ENCODE results near the gene KCNJ4.

KCNJ4 gene

GRCh38 chr22:38440747-38441350 lies 14.2 kb downstream of the KCNJ4 start:
- Histone ChIP-seq H3K4me1 (ENCODE audit: insufficient read depth, low read length, poor library complexity, severe bottlenecking) (no peaks in the 10 kb centered on the region), H3K4me2 (ENCODE audit: low read depth, low read length, poor library complexity, severe bottlenecking) (no peak overlapping the region), H4K20me1 (ENCODE audit: insufficient read depth, low read length, poor library complexity, severe bottlenecking) (no peaks in the 10 kb centered on the region), H3K9me2 (replicated peaks; ENCODE audit: low read depth, low read length) (no peaks in the 10 kb centered on the region), H2AFZ (ENCODE audit: low read length) (no peak overlapping the region), H3K79me2 (ENCODE audit: insufficient read depth, low read length) (no peaks in the 10 kb centered on the region), H3K9me3 (ENCODE audit: insufficient read depth, low read depth, low read length) (no peaks in the 10 kb centered on the region), H3K4me3 (ENCODE audit: low read length, poor library complexity, severe bottlenecking) (no peak overlapping the region), H3K36me3 (ENCODE audit: insufficient read depth, low read length) (no peaks in the 10 kb centered on the region), H3K9ac (ENCODE audit: low read depth, low read length, poor library complexity, severe bottlenecking) (no peak overlapping the region), H3K27me3 (ENCODE audit: insufficient read depth, low read length, poor library complexity, severe bottlenecking) (no peaks in the 10 kb centered on the region), H3F3A (ENCODE audit: low read depth) (no peaks in the 10 kb centered on the region)
- TF ChIP-seq CTCF (conservative IDR thresholded peaks at IDR 0.05; ENCODE audit: low read length) (no peak), EZH2phosphoT487 (IDR thresholded peaks at IDR 0.05; ENCODE audit: borderline replicate concordance) (no peak)

- no peaks in the 10 kb centered on the region for H3K4me1 ChIP-seq (ENCODE audit: insufficient read depth, low read length, poor library complexity, severe bottlenecking)
- H3K9ac ChIP-seq (ENCODE audit: low read depth, low read length, poor library complexity, severe bottlenecking): no peak overlapping the region
- H3K9me2 ChIP-seq (replicated peaks; ENCODE audit: low read depth, low read length): no peaks in the 10 kb centered on the region
- TF ChIP-seq EZH2phosphoT487 (IDR thresholded peaks at IDR 0.05; ENCODE audit: borderline replicate concordance) (no peak), CTCF (conservative IDR thresholded peaks at IDR 0.05; ENCODE audit: low read length) (no peak)
- no peak overlapping the region for H3K4me3 ChIP-seq (ENCODE audit: low read length, poor library complexity, severe bottlenecking)
- no peaks in the 10 kb centered on the region for H4K20me1 ChIP-seq (ENCODE audit: insufficient read depth, low read length, poor library complexity, severe bottlenecking)
- no peaks in the 10 kb centered on the region for H3K27me3 ChIP-seq (ENCODE audit: insufficient read depth, low read length, poor library complexity, severe bottlenecking)
- H3K4me2 ChIP-seq (ENCODE audit: low read depth, low read length, poor library complexity, severe bottlenecking): no peak overlapping the region
- H3K36me3 ChIP-seq (ENCODE audit: insufficient read depth, low read length): no peaks in the 10 kb centered on the region
- no peaks in the 10 kb centered on the region for H3K79me2 ChIP-seq (ENCODE audit: insufficient read depth, low read length)
- H2AFZ ChIP-seq (ENCODE audit: low read length): no peak overlapping the region
- no peaks in the 10 kb centered on the region for H3K9me3 ChIP-seq (ENCODE audit: insufficient read depth, low read depth, low read length)
- H3F3A ChIP-seq (ENCODE audit: low read depth): no peaks in the 10 kb centered on the region
These were observed 17.6 kb downstream of the KCNJ4 start for GRCh38 chr22:38437416-38437815.

- Histone ChIP-seq H3K4me1 (ENCODE audit: insufficient read depth, low read length, poor library complexity, severe bottlenecking) (no peaks in the 10 kb centered on the region), H3K36me3 (ENCODE audit: insufficient read depth, low read length) (no peaks in the 10 kb centered on the region), H3K79me2 (ENCODE audit: insufficient read depth, low read length) (no peaks in the 10 kb centered on the region), H3K4me3 (ENCODE audit: low read length, poor library complexity, severe bottlenecking) (no peak overlapping the region), H4K20me1 (ENCODE audit: insufficient read depth, low read length, poor library complexity, severe bottlenecking) (no peaks in the 10 kb centered on the region), H3K9ac (ENCODE audit: low read depth, low read length, poor library complexity, severe bottlenecking) (no peak overlapping the region), H3K4me2 (ENCODE audit: low read depth, low read length, poor library complexity, severe bottlenecking) (no peak overlapping the region), H3K27me3 (ENCODE audit: insufficient read depth, low read length, poor library complexity, severe bottlenecking) (no peaks in the 10 kb centered on the region), H2AFZ (ENCODE audit: low read length) (no peak overlapping the region), H3F3A (ENCODE audit: low read depth) (no peaks in the 10 kb centered on the region), H3K9me3 (ENCODE audit: insufficient read depth, low read depth, low read length) (no peaks in the 10 kb centered on the region), H3K9me2 (replicated peaks; ENCODE audit: low read depth, low read length) (no peaks in the 10 kb centered on the region)
- TF ChIP-seq EZH2phosphoT487 (IDR thresholded peaks at IDR 0.05; ENCODE audit: borderline replicate concordance) (no peak), CTCF (conservative IDR thresholded peaks at IDR 0.05; ENCODE audit: low read length) (no peak)
These were observed 18.2 kb downstream of the KCNJ4 start for GRCh38 chr22:38436629-38437395.
